HG03571 (cell line): ENCODE results near the gene ACD.
A peak's percentile ranks its signal among the peaks of the same experiment; 100 is the strongest.

Experiments
- ATAC-seq: cut with Tn5 transposase; IDR thresholded peaks from one replicate; pipeline ENCODE4 v1.9.1; 2021; ENCODE audit not compliant: unreplicated experiment

ACD gene

DNA sequence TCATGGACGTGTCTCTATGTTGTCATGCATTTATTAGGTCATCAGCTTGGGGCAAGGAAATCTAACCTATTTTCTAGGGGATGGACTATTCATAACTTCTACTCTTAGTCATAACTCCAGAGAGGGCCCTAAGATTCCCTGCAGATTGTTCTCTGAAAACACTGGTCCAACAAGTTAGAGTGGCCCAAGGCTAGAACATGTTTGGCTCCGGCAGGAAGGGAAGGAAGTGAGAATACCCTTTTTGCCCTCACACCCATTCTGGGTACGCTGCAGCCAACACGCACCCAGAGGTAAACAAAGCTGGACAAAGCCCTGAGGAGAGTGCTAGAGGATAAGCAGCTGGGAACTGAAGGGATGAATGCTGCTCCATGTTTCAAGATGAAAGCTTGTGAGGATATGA is 16.5 kb upstream of the ACD start:
- no peak for ATAC-seq

DNA sequence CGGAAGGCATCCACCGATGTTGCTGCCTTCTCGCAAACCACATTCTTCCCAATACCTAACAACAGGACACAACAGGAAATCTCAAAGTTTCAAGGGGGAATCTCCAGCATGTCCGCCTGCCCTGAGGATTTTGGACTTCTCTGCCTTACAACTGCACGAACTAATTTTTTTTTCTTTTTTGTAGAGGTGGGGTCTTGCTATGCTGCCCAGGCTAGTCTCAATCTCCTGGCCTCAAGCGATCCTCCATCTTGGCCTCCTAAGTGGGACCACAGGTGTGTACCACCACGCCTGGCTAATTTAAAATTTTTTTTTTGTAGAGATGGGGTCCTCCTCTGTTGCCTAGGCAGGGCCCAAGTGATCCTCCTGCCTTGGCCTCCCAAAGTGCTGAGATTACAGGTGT is 15.9 kb upstream of the ACD start:
- ATAC-seq, result no peak

DNA sequence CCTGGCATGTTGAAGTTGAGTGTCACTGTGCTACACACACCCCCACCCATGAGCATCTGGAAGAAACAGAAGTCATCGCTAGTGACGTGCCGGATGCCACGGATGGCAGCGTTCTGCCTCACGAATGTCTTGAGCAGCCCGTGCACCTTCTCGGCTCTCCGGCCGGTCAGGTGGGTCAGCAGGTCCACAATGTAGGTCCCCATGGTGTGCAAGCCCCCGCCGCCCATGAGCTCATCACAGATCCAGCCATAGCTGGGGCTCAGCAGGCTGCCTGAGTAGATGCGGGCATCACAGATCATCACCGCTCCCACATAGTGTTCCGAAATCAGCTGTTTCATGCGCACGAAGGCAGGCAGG is 15.5 kb upstream of the ACD start:
- ATAC-seq, result no peak

GRCh38 chr16:67674851-67675578 is 15.0 kb upstream of the ACD start:
- ATAC-seq, result no peak

GRCh38 chr16:67673712-67674580 is 13.9 kb upstream of the ACD start:
- no peak for ATAC-seq

DNA sequence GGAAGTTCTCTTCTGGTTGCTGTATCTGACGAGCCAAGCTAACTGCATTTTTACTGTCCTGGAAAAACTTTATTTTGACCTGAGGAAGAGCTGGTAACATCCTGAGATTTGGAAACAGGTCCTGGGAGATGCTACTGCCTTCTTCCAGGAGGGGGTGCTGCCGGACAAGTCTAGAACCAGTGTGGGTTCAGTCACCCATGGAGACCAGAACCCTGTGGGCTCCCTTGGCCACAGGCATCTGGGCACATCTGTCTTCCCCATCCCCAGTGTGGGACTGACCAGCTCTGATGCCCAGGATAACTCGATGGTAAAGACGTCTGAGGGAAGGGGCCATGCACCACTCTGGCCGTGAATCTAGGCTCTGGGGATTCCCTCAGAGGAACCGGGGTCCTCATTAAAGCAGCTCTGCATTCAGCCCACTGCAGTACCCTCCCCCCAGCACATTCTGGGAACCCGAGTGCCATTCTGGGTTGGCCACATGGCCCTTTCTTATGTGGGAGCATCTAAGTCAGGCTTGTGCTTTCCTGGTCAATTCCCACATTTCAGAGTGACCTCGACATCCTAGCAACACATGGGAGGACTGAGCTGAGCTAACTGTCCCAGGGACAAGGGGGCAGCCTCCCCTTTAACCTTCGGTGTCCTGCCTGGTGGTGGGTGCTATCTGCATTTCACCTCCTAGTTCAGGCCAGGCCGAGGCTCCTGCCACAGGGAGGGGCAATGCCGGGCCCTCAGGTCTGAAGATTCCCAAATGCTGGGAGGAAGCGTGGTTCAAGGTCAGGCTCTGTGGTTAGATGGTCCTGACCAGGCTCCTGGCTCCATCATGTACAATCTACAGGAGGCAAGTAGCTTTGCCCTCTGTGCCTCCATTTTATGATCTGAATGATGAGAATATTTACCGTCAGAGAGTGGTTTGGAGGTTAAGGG is 12.9 kb upstream of the ACD start:
- no peak for ATAC-seq

GRCh38 chr16:67672306-67672705 is 12.2 kb upstream of the ACD start:
- no peak for ATAC-seq

DNA sequence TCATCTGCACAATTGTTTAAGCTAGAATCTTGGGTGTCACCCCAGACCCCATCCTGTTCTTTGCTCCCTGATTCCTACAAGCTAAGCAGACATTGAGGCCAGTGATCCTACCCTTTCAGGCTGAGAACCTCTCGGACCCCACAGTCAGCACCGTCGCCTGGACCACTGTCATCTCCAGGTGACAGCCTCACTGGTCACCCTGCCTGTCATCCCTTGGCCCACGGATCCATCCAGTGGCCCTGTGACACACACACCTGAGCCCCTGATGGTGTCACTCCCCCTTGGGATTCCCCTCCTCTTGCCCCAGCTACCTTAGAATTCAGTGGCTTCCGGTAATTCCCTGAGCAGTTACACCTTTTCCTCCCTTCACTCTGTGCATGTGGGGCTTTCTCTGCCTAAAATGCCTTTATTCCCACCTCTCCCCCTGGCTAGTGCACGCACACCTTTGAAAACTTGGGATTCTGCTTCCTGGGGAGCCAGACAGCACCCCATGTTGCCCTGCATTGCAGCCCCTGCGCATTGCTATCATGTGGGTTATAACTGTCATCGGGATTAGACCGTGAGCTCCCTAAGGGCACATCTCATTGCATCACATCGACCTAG is 9.5 kb upstream of the ACD start:
- no peak for ATAC-seq

DNA sequence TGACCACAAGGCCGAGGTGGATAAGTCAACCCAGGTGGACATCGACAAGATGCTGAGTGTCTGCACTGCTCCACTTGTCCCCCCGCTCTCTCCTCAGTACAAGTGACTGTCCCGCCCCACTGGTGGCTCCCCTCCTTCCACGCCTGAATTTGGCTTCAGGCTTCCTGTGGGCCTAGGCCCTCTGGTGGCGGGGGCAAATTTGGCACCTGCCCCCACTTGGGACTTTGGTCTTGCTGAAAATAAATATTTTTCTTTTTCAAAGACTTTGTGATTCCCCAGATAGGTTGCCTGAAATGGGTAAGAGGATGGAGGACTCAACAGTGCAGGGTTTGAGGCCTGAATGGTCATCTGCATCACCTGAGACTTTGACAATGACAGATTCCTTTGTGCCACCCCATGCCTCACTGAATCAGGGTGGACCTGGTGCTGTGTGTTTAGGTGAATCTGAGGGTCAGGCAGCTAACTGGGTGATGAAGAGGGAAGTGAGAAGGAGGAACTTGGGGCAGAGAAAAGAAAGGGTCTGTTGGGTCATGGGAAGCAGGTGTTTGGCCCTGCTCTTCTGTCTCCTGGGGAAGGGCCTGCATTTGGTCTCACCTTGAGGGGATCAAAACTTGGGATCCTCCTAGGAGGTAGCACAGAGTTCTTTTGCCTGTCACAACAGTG is 8.6 kb upstream of the ACD start:
- no peak for ATAC-seq

DNA sequence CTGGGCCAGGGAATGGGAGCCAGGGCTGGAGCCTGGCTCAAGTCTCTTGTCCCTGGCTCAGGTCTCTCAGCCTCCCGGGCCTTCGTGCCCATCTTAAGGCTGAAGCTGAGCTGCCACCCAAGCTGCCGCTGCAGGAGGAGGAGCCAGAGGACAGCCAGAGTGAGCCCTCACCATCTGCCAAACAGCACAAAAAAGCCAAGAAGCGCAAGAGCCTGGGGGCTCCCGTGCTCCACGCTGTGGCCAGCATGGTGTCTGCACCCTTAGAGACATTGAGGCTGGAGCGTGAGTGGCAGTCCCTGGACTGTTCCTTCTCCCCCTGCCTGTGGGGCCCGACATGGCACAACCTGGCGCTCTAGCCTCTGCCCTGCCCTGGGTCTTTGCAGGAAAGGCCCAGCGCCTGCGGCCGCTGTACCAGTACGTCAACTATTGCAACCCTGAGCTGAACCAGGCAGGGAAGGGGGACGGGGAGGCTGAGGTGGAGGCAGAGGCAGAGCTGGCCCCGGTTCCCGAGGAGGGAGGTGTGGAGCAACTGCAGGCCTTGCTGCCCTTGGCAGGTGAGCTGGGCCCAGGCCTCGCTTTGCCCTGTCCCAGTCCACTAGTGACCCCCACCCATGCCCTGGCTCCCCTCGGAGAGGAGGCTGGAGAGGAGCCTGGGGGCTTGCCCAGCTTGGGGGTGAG is 7.9 kb upstream of the ACD start:
- ATAC-seq, result peak; percentile 52

GRCh38 chr16:67667453-67667816 is 7.4 kb upstream of the ACD start:
- no peak for ATAC-seq

DNA sequence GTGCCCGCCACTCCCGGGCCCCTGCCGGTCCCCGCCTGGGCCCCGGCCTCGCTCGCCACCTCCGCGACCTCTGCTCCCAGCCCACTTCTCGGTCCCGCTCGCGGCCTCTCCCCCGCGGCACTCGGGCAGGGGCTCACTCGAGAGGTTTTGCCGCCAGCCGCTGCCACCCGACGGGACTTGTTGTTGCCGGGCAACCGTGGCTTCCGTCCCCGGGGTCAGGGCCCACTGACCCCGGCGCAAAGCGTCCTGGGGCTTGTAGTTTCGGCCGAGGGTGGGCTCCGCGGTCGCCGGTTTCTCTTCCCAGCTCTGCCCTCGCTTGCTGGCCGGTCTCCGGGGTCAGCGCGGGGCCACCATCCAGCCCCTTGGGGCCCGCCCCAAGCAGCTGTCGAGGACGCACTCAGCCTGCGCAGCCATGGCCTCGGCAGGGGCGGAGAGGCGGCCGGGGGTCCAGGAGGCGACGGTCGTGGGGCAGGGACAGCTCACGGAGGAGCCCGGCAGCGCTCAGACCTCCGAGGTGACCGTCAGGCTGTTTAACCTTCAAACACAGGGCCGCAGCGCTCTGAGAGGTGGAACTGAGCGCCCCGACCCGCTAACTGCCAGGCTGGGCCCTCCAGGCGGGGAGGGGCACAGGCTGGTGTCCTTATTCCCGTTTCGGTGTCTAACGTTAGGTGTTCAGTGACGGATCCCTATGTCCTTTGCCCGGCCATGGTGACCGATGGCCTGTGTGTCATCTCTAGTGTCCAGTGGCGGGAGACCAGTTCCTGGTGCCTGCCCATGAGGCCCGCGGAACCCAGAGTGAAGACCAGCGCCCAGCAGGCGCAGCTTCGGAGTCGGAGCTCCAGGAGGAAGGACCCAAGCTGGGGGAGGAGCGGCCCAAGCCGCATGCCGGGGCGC is 6.7 kb upstream of the ACD start, which contains the start of the genes C16orf86 and ENKD1:
Gene C16orf86 (plus strand): TSS at position 256 of the 894 bp plus-strand sequence. CDS start 157 bp downstream, at position 413.
Gene ENKD1 (minus strand): TSS at position 192 of the 894 bp plus-strand sequence. CDS start 308 bp downstream, outside the sequence.
- ATAC-seq, result peak; percentile 43

DNA sequence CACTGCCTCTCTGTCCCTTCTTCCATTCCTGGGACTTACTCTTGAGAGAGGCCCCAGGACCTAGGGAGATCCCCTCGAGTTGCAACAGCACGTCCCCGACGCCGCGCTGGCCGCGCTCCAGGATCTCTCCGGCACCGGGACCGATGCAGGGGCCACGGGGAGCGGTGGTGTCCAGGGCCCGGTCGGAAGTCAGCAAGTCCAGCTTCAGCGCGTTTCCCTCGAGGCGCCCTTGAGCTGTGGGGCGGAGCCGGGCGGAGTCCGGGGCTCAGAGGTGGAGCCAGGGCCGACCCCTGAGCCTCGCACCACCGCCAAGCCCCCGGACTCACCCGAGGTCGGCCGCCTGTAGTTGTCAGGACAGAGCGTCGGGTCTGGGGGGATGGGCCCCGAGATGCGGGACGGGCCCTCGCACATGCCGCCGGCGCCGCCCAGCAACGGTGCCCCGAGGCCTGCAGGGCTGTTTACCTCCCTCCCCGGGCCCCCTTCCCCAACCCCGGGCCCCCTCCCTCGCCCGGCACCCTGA is 6.0 kb upstream of the ACD start:
- ATAC-seq, result no peak

DNA sequence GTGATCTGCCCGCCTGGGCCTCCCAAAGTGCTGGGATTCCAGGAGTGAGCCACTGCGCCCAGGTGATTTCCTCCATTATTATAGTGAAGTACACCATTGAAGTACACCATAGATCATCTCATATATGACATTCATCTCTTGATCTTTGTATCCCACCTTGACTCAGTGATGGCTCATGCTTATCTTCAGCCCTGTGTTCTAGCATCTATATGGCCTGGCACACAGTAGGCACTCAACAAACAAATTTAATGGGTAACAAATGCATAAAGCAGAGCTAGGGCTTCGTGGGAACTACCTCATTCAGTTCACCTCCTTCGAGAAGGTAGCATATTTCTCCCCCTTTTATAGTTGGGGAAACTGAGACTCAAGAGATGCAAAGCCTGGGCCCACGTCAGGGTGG is 5.5 kb upstream of the ACD start:
- ATAC-seq, result no peak

GRCh38 chr16:67664871-67665270 is 4.8 kb upstream of the ACD start:
- no peak for ATAC-seq

DNA sequence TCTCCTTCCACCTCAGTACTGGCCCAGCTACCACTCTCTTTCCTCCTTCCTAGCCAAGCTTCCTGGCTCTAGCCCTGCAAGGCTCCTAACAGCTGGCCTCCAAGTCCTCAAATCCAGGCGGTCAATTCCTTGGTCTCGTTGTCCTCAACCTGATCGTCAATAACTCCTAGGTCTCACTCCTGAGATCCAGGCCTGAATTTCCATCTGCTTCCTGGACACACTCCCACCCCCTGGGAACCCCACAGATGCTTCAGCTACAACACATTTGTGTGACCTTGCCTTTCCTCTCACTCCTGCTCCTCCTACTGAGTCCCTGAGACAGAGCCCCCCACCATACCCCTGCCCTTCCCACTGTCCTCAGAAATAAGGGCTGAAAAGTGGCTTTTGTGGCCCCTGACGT is 4.2 kb upstream of the ACD start:
- no peak for ATAC-seq

DNA sequence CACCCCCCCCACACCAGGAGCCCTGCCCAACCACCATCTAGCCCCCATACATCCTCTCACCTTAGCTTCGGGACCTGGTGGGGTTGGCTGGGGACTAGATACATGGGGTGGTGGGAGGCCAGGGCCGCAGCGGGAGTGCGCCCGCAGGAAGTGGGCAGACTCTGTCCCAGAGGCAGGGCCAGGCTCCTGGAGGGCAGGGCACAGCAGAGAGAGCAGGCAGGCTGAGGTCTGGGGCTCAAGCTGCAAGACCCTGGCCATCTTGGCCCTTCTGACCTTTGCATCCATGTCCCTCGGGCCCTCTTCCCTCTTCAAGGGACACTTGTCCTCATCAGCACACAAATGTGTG is 3.8 kb upstream of the ACD start:
- no peak for ATAC-seq

- ATAC-seq, result no peak
These were observed 3.3 kb upstream of the ACD start for GRCh38 chr16:67663151-67663876.
